ENCODE data around the gene PCSK5. TPM values are rescaled to one million over a fixed set of nuclear protein-coding genes. Genes with fewer than 3 reads are reported as not detected.

The PCSK5 gene
- total and polyA plus RNA-seq, 2 donors (not counting 3 experiments of a cell fraction or from before 2014, with no cell fraction given) = 2.6 to 4.8 TPM

GRCh38 chr9:76092572-76092971, 202.1 kb downstream of the PCSK5 start:
- Histone ChIP-seq H3K9me1 (replicated peaks; ENCODE audit: control insufficient read depth, extremely low read depth, insufficient read depth, low read length) (no peaks in the 10 kb centered on the region), H3K9me3 (replicated peaks; ENCODE audit: control insufficient read depth, insufficient read depth, low read length) (no peaks in the 10 kb centered on the region), H2AFZ (ENCODE audit: low read depth, low read length) (no peak overlapping the region), H3K79me2 (ENCODE audit: control insufficient read depth, insufficient read depth, low read length) (no peaks in the 10 kb centered on the region), H3K4me1 (ENCODE audit: control insufficient read depth, extremely low read depth, insufficient read depth, low read length) (no peaks in the 10 kb centered on the region), H3K27me3 (ENCODE audit: control insufficient read depth in 2 of 2, insufficient read depth in 2 of 2, low read length in 2 of 2) (no peaks in the 10 kb centered on the region), H3K4me2 (ENCODE audit: insufficient read depth, low read length) (no peak overlapping the region), H3K9ac (replicated peaks; ENCODE audit: extremely low read depth, insufficient read depth, low read length) (no peak overlapping the region), H3K4me3 (replicated peaks in 1 of 3; ENCODE audit: insufficient read depth in 1 of 3, low read depth in 1 of 3, low read length in 3 of 3) (no peak overlapping the region), H3K36me3 (ENCODE audit: control insufficient read depth in 2 of 2, extremely low read depth in 1 of 2, insufficient read depth in 2 of 2, low read length in 2 of 2) (no peaks in the 10 kb centered on the region), H4K20me1 (replicated peaks; ENCODE audit: control insufficient read depth, extremely low read depth, insufficient read depth, low read length) (no peaks in the 10 kb centered on the region), H3K27ac (ENCODE audit: insufficient read depth, low read depth, low read length) (no peak overlapping the region)
- dilution Hi-C loops (cut with MboI; ENCODE audit: extremely low pct_ligation_motif_present, low sequenced_read_pairs) = no loop called here
- no peak for TF ChIP-seq JUN (IDR thresholded peaks at IDR 0.05; ENCODE audit: borderline replicate concordance, insufficient read depth, insufficient read length, low read depth)
- no peak for TF ChIP-seq EZH2 (IDR thresholded peaks at IDR 0.05; ENCODE audit: borderline replicate concordance, low read depth, low read length, severe bottlenecking)
- TF ChIP-seq GATA2 (IDR thresholded peaks at IDR 0.05; ENCODE audit: insufficient read depth, insufficient read length, low read depth, low read length) = no peak
- FAIRE-seq (no peak), DNase-seq (ENCODE audit: low read depth, low spot score) (no peak)
- ChIA-PET POLR2A (no interaction called here), CTCF (no interaction called here)
- no TSS peak for BruUV-seq (replicated peaks)
- intact Hi-C loops (cut with micrococcal nuclease) = no loop called here

- no peak overlapping the region for H2AFZ ChIP-seq (ENCODE audit: low read depth, low read length)
- H3K9ac ChIP-seq (replicated peaks; ENCODE audit: extremely low read depth, insufficient read depth, low read length) = no peak overlapping the region
- DNase-seq (ENCODE audit: low read depth, low spot score) = no peak
- FAIRE-seq = no peak
- no peaks in the 10 kb centered on the region for H3K79me2 ChIP-seq (ENCODE audit: control insufficient read depth, insufficient read depth, low read length)
- H3K4me2 ChIP-seq (ENCODE audit: insufficient read depth, low read length) = no peak overlapping the region
- H3K27ac ChIP-seq (ENCODE audit: insufficient read depth, low read depth, low read length) = no peak overlapping the region
- intact Hi-C loops (cut with micrococcal nuclease) = no loop called here
- no peaks in the 10 kb centered on the region for H3K4me1 ChIP-seq (ENCODE audit: control insufficient read depth, extremely low read depth, insufficient read depth, low read length)
- no peaks in the 10 kb centered on the region for H3K9me1 ChIP-seq (replicated peaks; ENCODE audit: control insufficient read depth, extremely low read depth, insufficient read depth, low read length)
- no peak overlapping the region for H3K4me3 ChIP-seq (replicated peaks in 1 of 3; ENCODE audit: insufficient read depth in 1 of 3, low read depth in 1 of 3, low read length in 3 of 3)
- H3K36me3 ChIP-seq (ENCODE audit: control insufficient read depth in 2 of 2, extremely low read depth in 1 of 2, insufficient read depth in 2 of 2, low read length in 2 of 2) = no peaks in the 10 kb centered on the region
- dilution Hi-C loops (cut with MboI; ENCODE audit: extremely low pct_ligation_motif_present, low sequenced_read_pairs) = no loop called here
- BruUV-seq (replicated peaks) = no TSS peak
- H4K20me1 ChIP-seq (replicated peaks; ENCODE audit: control insufficient read depth, extremely low read depth, insufficient read depth, low read length) = no peaks in the 10 kb centered on the region
- no peaks in the 10 kb centered on the region for H3K27me3 ChIP-seq (ENCODE audit: control insufficient read depth in 2 of 2, insufficient read depth in 2 of 2, low read length in 2 of 2)
- no peaks in the 10 kb centered on the region for H3K9me3 ChIP-seq (replicated peaks; ENCODE audit: control insufficient read depth, insufficient read depth, low read length)
- CTCF ChIA-PET = no interaction called here
- no peak for TF ChIP-seq MYC (IDR thresholded peaks at IDR 0.05; ENCODE audit: low read depth, low read length)
- TF ChIP-seq FOS (IDR thresholded peaks at IDR 0.05; ENCODE audit: borderline replicate concordance, insufficient read depth, low read length) = no peak
- TF ChIP-seq CTCF (IDR thresholded peaks at IDR 0.05; ENCODE audit: extremely low read depth in 1 of 2, insufficient read depth in 1 of 2, low read depth in 1 of 2, low read length in 2 of 2) = no peak
- no peak for TF ChIP-seq GATA2 (IDR thresholded peaks at IDR 0.05; ENCODE audit: insufficient read depth, insufficient read length, low read depth, low read length)
- TF ChIP-seq MAX (IDR thresholded peaks at IDR 0.05; ENCODE audit: insufficient read depth, insufficient read length) = no peak
- TF ChIP-seq JUN (IDR thresholded peaks at IDR 0.05; ENCODE audit: borderline replicate concordance, insufficient read depth, insufficient read length, low read depth) = no peak
- no peak for TF ChIP-seq POLR2AphosphoS5 (IDR thresholded peaks at IDR 0.05; ENCODE audit: insufficient read depth, low read depth, low read length)
- TF ChIP-seq POLR2A (IDR thresholded peaks at IDR 0.05; ENCODE audit: low read depth, low read length) = no peak
- no peak for TF ChIP-seq EZH2 (IDR thresholded peaks at IDR 0.05; ENCODE audit: borderline replicate concordance, low read depth, low read length, severe bottlenecking)
- POLR2A ChIA-PET = no interaction called here
Observed at GRCh38 chr9:76095585-76095984, 205.1 kb downstream of the PCSK5 start.
